ENCODE data around the gene MLEC. TPM values are rescaled to one million over a fixed set of nuclear protein-coding genes. Genes with fewer than 3 reads are reported as not detected.

Gene MLEC
- total RNA-seq, 2 donors from 2014 or later = 49.1 to 63.1 TPM

GRCh38 chr12:120710031-120710804 is 23.3 kb downstream of the MLEC start, which contains the start of gene UNC119B:
UNC119B (plus strand) TSS chr12:120710458; CDS start chr12:120710475, 17 bp downstream.
- peaks cover 9 to 22% of the 10 kb centered on the region in 2 donors for H3K4me1 ChIP-seq (ENCODE audit: control insufficient read depth in 1 of 2, low read depth in 2 of 2)
- no peak for DNase-seq (ENCODE audit: low spot score)
- no peak for TF ChIP-seq CTCF (IDR thresholded peaks at IDR 0.05)
- H3K27ac ChIP-seq = peak within 1 kb of the TSS; percentile 55 to 82
- H3K36me3 ChIP-seq = peaks cover 5% of the 10 kb centered on the region
- ATAC-seq (ENCODE audit: insufficient number of reproducible peaks, low FRiP score, low read depth) = peak; percentile 62
- no peaks in the 10 kb centered on the region for H3K27me3 ChIP-seq (replicated peaks; ENCODE audit: insufficient read depth)
- no peaks in the 10 kb centered on the region for H3K9me3 ChIP-seq
- peak within 1 kb of the TSS; percentile 96 for H3K4me3 ChIP-seq

- peak overlapping the region; percentile 55 to 82 for H3K27ac ChIP-seq
- H3K9me3 ChIP-seq = no peaks in the 10 kb centered on the region
- H3K36me3 ChIP-seq = peaks cover 5% of the 10 kb centered on the region
- DNase-seq (ENCODE audit: low spot score) (no peak), ATAC-seq (ENCODE audit: insufficient number of reproducible peaks, low FRiP score, low read depth) (no peak)
- H3K4me1 ChIP-seq (ENCODE audit: control insufficient read depth in 1 of 2, low read depth in 2 of 2) = peaks cover 9 to 22% of the 10 kb centered on the region in 2 donors
- H3K4me3 ChIP-seq = peak overlapping the region; percentile 96
- TF ChIP-seq CTCF (IDR thresholded peaks at IDR 0.05) = no peak
- no peaks in the 10 kb centered on the region for H3K27me3 ChIP-seq (replicated peaks; ENCODE audit: insufficient read depth)
Measured at GRCh38 chr12:120710805-120711296, 23.9 kb downstream of the MLEC start.

GRCh38 chr12:120711411-120711810 is 24.5 kb downstream of the MLEC start:
- Histone ChIP-seq H3K4me3 (peak overlapping the region; percentile 96), H3K4me1 (ENCODE audit: control insufficient read depth in 1 of 2, low read depth in 2 of 2) (peaks cover 9 to 22% of the 10 kb centered on the region in 2 donors), H3K27me3 (replicated peaks; ENCODE audit: insufficient read depth) (no peaks in the 10 kb centered on the region), H3K36me3 (peaks cover 8% of the 10 kb centered on the region), H3K9me3 (no peaks in the 10 kb centered on the region), H3K27ac (peak overlapping the region; percentile 55 to 82)
- DNase-seq (ENCODE audit: low spot score) = no peak
- no peak for ATAC-seq (ENCODE audit: insufficient number of reproducible peaks, low FRiP score, low read depth)
- no peak for TF ChIP-seq CTCF (IDR thresholded peaks at IDR 0.05)

- Histone ChIP-seq H3K27me3 (replicated peaks; ENCODE audit: insufficient read depth) (no peaks in the 10 kb centered on the region), H3K27ac (no peak overlapping the region), H3K4me1 (ENCODE audit: control insufficient read depth in 1 of 2, low read depth in 2 of 2) (peaks cover 9 to 22% of the 10 kb centered on the region in 2 donors), H3K36me3 (peaks cover 19% of the 10 kb centered on the region), H3K9me3 (no peaks in the 10 kb centered on the region), H3K4me3 (no peak overlapping the region)
- ATAC-seq (ENCODE audit: insufficient number of reproducible peaks, low FRiP score, low read depth) (no peak), DNase-seq (ENCODE audit: low spot score) (no peak)
- no peak for TF ChIP-seq CTCF (IDR thresholded peaks at IDR 0.05)
Measured at GRCh38 chr12:120712610-120713009, 25.7 kb downstream of the MLEC start.

GRCh38 chr12:120713861-120714482 is 27.0 kb downstream of the MLEC start:
- peaks cover 9 to 22% of the 10 kb centered on the region in 2 donors for H3K4me1 ChIP-seq (ENCODE audit: control insufficient read depth in 1 of 2, low read depth in 2 of 2)
- H3K27me3 ChIP-seq (replicated peaks; ENCODE audit: insufficient read depth) = no peaks in the 10 kb centered on the region
- TF ChIP-seq CTCF (IDR thresholded peaks at IDR 0.05) = peak; percentile 77
- ATAC-seq (ENCODE audit: insufficient number of reproducible peaks, low FRiP score, low read depth) (no peak), DNase-seq (ENCODE audit: low spot score) (peak; percentile 56)
- H3K9me3 ChIP-seq = no peaks in the 10 kb centered on the region
- peaks cover 27% of the 10 kb centered on the region for H3K36me3 ChIP-seq
- no peak overlapping the region for H3K27ac ChIP-seq
- no peak overlapping the region for H3K4me3 ChIP-seq

Data from thoracic aorta (tissue), 2 donors.